Measurements from ENCODE around the gene ANKRD11.

The ANKRD11 gene

DNA sequence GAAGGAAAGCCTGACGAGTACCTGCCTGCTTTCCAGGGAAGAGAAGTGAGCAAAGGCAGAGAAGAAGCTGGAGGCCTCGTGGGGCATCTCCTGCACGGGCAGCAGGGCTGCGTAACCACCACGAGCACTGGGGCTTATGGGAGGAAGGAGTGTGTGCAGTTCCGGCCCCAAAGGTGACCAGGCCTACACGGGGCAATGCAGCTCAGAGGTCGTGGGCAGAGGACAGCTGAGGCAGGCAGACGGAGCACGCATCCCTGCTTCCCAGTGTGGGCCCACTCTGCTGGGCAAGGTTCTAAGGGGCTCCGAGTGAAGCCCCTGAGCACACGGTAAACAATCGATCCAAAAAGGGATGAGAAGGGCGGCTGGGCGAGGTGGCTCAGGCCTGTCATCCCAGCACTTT lies 109.7 kb downstream of the ANKRD11 start:
- no peak for DNase-seq (ENCODE audit: low read depth)

DNA sequence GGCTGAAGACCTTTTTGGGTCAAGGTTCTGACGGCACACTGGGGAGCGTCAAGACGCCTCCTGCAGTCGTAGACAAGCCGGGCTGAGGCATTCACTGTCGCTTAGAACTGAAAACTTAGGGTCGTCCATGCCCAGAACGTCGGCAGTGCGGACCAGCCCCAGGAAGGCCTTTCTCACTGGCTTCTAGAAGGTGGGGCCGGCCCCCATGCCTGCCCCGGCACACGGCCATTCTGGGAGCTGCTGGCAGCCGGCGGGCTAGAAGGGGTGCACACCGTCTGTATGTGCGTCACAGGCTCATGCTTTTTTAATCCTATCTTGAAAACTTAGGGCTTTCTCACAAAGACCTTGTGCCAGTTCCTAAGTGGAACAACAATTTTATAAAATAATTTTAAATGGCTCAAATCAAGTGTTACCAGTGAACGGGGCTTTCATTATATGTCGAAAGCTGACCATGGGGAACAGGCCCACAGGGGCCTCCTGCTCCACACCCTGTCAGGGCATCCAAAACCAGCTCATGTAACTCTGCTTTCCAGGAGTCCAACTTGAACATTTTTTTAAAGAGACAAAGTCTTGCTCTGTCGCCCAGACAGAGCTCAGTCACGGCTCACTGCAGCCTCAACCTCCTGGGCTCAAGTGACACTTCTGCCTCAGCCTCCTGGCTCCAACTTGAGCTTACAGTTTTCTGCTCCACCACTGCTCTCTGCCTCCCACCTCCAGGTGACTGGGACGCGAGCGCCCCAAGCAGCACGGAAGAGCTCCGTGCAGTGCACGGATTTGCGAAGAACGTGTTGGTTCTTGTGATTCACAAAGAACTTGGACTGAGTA lies 111.2 kb downstream of the ANKRD11 start:
- no peak for DNase-seq (ENCODE audit: low read depth)

DNA sequence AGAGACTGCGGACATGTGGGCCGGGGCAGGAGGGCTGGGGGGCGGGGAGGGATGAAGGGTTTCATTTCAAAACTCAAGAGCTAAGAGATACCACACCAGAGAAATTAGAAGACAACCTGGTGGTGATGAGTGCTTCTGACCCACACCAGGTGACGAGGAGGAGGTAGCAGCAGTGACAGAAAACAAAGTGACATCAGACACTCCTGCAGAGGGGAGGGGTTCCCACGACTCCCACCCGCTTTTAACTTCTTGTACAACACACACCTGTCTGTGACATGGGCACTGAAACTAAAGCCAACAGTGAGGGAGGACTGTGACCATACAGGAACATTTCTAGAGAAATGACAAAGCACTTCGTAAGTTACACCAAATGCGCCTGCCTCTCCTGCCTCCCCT lies 112.9 kb downstream of the ANKRD11 start:
- DNase-seq (ENCODE audit: low read depth), result no peak

DNA sequence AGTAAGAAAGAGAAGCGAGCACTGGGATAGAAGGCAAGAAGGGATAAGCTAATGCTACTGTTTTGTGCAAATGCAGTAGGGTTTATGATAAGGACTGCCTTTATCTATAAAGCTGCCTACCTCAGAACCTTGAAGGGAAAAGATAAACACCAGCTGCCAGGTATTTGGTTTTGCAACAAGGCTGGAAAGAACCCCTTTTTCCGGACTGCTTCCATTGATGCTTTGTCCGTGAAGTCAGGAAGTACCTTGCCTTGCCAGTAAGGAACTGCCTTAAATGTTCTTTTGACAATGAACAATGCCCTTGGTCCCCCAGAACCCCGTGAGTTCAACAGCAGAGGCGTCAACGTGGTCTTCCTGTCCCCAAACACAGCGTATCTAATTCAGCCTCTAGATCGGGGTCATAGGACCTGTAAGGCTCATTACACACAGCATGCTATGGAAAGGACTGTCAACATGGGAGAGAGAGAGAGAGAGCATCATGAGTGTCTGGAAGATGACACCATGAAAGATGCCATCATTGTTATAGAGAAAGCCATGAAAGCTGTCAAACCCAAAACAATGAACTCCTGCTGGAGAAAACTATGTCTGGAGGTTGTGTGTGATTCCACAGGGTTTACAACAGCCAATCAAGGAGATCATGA lies 113.4 kb downstream of the ANKRD11 start:
- no peak for DNase-seq (ENCODE audit: low read depth)

DNA sequence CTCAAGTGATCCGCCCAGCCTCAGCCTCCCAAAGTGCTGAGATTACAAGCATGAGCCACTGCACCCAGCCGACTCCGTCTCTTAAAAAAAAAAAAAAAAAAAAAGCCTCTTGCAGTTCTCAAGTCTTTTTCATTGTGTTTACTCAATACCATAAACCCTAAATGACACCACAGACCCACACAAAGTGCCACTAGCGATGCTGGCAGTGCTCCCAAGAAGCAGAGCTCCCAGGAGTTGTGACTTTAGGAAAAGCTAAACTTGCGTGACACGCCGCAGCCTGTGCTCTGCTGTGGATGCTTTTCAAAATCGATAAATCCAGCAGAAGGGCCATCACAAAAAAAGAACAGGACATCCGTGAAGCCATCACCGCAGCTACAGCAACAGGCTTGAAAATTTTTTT lies 114.7 kb downstream of the ANKRD11 start:
- no peak for DNase-seq (ENCODE audit: low read depth)

DNA sequence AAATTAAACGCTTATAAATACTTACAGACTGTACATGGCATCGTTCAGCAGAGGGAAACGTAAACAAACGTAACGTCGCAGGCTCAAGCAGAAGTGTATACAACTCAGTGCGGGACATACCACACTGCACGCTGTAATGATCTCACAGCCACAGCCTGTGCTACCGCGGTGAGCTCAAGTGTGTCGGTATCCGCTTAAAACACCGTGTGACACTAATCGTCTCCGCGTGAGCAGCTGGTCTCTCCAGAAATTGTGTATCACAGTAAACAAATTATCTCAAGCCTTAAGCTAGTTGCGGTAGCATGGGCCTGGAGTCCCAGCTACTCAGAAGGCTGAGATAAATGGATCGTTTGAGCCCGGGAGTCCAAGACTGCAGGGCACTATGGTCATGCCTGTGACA lies 115.3 kb downstream of the ANKRD11 start:
- DNase-seq (ENCODE audit: low read depth), result no peak

DNA sequence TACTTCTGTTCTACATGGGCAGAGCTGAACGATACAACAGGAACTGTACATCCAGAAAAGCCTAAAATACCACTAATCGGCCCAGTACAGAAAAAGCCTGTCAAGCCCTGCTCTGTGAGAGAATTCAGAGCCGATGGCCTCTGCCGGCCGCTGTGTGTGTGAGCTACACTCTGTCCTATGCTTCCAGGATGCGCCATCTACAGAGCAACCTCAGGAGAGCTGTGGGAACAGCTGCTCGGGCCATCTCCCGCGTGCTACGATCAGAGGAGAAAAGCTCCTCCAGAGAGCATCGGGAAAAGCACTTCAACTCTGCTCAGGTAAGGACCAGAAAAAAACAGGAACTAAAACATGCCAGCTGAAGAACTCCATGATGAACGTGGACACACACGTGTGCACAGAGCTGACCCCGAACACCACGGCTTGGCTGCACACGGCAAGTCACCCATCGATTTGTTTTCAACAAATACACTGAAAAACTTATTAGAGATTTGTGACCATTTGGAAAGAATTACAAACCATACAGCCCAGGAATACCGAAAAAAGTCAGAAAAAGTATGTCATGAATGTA lies 115.9 kb downstream of the ANKRD11 start:
- no peak for DNase-seq (ENCODE audit: low read depth)

DNA sequence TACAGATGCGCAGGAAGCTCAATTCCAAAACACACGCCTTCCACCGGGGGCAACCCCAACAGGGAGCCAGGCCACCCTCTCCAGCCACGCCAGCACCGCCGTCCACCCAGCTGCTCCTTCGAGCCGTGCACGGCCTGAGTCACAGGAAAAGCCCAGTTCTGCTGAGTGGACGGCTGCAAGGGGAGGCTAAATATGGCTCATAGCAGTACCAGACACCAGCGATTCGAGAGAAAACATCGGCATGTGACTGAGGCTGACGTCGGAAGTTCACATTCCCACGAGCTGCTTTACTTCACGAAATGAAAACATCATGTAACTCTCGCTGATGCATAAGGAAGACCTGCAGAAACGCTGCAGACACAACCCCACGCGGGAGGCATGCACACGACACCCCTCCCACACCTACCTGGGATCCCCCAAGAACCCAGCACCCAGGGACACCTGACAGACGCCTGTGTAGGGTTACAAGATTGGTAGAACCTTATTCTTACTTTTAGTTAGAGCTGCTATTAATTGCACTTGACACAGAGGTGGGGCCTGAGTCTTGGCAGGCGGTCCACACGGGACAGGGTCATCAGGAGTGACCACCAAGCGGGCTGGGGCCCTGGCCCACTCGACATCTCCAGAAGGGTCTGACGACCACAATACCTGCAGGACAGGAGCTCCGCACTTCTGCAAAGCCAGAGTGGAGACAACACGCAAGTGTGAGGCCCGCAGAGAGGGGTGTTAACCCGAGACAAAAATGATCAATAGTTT lies 116.8 kb downstream of the ANKRD11 start:
- no peak for DNase-seq (ENCODE audit: low read depth)

DNA sequence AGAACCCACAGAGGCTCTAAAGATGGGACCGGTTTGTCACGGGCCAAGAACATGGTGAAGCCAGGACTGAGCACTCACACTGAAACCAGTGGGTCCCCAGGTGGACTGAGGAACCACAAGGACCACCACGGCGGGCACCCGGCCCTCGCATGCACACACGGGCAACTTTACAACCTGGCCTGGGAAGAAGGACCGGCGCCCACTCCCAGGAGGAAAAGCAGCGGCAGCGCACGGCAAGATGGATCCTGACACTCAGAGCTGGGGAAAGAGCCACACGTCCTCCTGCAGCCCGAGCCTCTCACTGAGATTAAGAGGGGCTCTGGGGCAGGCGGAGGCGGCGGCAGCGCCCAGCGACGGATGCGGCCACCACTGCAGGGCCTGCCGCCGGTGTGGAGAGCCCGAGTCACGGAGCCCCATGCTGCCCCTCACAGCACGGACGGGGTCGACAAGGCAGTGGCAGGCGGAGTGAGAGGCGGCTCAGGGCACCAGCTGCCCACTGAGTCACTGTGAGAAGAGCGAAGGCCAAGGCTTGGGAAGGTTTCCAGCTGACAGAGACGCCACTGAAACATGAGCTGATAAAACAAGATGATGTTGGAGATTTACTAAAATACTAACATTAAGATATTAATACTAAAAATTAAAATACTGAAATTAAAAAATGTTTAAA lies 118.3 kb downstream of the ANKRD11 start:
- no peak for DNase-seq (ENCODE audit: low read depth)

DNA sequence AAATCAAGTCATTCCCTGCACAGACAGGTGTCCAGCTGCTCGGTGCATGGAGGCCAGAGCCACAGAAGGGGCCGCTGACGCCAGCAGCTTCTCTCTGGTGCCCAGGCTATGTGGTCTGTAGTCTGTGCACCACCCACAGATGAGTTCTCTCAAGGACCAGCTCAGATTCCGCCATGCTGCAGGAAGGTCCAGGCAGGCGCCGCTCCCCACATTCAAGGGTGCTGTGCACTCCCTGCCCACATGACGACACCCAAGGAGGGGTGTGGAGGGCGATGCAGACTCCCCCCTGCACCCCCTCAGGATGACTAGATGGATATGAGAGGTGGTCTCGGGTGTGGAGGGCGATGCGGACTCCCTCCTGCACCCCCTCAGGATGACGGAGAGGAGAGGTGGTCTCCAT lies 119.0 kb downstream of the ANKRD11 start:
- DNase-seq (ENCODE audit: low read depth), result no peak

DNA sequence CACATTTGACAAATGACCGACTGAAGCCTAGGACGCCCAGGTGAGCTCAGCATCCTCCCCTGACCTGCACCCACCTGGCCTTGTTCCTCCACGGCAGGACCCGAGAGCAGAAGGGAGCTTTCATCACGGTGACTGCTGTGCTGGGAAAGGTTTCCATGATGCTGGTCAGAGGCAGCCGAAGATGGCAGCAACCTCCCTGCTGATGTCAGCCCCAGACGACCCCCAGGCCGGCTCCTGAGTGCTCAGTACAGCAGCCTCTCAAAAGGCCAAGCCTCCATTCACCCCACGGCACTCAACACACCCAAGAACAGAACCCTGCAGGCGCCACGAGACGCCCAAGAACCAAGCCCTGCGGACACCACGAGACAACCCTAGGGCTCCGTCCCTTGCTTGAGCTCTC lies 119.8 kb downstream of the ANKRD11 start:
- no peak for DNase-seq (ENCODE audit: low read depth)

DNA sequence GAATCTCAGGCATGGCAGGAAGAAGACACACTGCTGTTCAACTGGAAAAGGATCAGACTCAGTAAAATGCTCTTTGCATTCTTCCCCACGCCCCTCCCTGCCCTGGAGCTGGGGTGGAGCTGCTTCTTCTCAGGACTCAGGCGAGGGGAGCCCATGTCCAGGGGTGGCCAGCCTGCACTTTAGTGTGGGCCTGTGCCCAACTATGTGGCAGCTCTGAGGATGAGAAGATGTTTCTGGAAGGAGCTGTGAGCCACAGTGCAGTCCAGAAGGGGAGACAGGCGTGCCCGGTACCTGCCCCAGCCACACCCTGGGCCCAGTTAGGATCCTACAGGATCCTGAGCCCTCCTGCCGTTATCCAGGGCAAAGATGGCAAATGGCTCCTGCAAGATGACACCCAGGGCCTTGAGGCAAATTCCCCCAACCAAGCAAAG lies 120.3 kb downstream of the ANKRD11 start:
- DNase-seq (ENCODE audit: low read depth), result no peak

DNA sequence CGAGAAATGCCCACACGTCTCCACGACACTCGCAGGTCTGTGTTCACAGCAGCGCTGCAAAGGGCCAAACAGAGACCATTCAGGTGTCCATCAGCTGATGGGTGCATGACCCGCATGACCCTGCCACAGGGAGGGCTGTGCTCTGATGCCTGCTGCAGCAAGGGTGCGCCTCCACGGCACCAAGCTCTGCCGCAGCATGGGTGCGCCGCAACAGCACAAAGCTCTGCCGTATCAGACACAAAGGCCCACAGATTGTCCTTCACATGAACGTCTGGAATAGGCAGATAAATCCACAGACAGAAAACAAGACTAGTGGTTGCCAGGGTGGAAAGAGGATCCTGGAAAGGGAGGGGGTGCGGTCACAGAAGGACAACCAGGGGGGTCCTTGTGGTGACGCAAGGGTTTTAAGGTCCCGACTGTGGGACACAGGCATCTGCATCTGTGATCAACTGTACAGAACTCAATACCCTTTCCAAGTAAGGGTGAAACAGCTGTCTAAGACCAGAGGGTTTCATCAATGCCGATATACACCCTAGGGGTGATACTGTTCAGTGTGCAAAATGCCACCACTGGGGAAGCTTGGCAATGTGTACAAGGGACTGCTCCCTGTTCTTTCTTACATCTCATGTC lies 121.0 kb downstream of the ANKRD11 start:
- DNase-seq (ENCODE audit: low read depth), result no peak

DNA sequence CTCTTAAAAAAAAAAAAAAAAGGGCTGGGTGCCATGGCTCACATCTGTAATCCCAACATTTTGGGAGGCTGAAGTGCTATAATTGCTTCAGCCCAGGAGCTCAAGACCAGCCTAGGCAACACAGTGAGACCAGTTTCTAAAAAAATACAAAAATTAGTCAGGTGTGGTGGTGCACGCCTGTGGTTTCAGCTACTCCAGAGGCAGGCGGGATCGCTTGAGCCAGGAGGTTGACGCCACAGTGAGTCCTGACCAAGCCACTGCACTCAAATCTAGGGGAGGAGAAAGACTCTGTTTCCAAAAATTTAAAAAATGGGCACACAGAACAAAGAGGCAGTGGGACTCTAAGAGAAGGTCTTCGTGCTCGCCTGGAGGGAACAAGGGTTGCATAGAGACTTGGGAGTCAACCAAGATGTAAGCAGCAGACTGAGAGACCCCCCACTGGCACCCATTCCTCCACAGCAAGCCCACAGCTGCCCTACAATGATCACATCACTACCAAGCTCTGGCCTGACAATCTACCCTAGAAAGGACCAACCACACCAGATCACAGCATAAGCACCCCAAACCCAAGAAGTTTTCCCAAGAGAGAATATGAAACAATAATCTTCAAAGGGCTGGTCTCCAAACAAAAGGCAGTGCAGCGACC lies 121.6 kb downstream of the ANKRD11 start:
- DNase-seq (ENCODE audit: low read depth), result no peak

DNA sequence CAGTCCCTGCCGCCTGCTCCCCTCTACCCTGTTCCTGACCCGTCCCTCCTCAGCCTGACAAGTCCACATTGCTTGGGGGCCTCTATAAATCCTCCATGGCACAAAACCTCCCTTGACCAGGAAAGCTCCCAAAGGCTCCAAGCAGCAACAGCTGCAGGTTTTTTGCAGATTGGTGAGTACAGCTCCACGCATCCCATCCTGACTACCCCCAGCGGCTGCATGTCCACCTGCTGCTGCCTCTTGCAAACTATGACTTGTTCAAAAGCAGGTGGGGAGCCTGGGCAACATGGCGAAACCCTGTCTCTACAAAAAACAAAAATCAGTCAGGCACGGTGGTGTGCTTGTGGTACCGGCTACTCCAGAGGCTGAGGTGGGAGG lies 122.8 kb downstream of the ANKRD11 start:
- no peak for DNase-seq (ENCODE audit: low read depth)

DNA sequence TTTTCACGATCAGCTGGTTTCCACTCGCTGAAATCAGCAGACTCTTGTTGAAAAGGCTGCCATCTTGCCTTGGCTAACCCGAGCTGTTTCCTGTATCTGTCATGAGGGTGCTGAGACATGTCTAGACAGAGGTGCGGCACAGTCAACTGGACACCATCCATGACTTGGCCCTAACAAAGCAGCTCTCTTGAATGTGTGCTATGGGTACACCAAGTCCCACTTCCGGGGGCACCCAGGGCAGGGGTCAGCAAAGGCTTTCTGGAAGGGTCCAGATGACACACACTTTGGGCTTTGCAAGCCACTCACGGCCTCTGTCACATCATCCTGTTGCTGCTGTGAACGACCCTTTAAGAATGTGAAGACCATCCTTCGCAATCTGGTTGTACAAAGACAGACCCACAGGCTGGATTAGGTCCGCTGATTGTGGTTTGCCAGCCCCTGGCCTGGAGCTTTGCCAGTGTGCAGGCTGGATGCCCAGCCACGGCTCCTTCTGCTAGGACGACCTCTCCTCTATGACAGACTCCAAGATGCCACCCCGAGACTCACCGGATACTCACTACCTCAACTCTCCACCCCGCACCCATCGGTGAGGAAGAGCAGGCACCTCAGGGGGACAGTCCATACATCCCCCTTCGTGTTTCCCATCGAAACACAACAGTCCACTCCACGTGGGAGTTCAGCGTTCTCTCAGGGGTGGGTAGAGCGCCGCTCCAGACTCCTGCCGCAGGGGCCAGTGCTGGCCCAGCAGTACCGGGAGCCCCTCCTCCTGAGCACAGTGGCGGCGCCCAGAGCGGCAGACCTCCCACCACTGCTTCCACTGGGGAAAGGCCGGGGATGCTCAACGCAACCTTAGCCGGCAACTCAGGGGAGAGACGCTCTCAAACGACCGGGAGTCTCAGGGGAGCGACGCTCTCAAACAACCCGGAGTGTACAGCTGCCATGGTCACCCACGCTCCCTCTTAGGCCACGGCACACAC lies 123.5 kb downstream of the ANKRD11 start:
- no peak for DNase-seq (ENCODE audit: low read depth)

DNA sequence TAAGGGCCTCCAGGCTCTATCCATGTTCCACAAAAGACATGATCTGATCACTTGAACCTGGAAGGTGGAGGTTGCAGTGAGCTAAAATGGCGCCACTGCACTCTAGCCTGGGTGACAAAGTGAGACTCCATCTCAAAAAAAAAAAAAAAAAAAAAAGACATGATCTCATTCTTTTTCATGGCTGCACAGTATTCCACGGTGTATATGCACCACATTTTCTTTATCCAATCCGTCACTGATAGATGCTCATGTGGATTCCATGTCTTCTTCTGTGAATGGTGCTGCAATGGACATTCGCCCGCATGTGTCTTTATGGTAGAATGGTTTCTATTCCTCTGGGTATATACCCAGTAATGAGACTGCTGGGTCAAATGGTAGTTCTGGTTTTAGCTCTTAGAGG lies 124.4 kb downstream of the ANKRD11 start:
- DNase-seq (ENCODE audit: low read depth), result no peak

DNA sequence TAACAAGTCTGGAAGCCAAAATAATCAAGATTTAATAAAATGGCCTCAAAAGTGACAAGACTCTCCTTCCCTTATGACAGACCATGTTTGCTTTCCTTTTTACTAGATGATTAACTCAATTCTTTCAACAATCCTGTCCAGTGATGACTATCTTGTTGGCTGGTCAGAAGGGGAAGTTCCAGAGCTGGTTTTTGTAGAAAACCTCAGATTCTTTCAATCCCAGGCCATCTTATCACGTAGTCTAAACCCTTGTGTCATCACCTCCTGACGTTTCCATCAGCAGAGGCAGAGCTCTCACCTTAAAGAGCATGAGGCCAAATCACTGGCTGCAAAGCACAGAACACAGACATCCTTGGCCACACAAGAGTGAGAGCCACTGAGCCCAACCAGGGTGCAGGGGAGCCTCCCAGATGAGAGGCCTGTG lies 125.3 kb downstream of the ANKRD11 start:
- DNase-seq (ENCODE audit: low read depth), result no peak

DNA sequence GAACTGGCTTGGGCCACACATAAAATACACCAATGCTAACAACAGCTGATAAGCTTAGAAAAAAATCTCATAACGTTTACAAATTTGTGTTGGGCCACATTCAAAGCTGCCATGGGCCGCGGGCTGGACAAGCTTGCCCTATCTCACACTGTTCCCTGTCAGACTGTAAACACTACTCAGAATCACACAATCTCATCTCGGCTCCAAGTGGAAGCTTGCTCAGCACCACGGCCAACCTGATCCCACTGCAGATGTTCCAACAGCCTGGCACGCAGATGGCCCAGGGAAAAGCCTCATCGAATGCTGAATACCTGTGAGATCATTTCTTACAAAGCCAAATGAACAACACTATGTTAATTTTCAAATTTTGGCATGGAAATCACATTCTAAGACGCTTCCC lies 125.8 kb downstream of the ANKRD11 start:
- no peak for DNase-seq (ENCODE audit: low read depth)

All from activated T-cell treated with anti-CD3 and anti-CD28 coated beads for 24 hours (primary cell).